ENCODE results near the gene ZNF160.
"Not testable (repeated sequence)": the region's sequence is repeated elsewhere in the genome, so short reads cannot be mapped to it uniquely, and the experiment has no call there.

The ZNF160 gene

DNA sequence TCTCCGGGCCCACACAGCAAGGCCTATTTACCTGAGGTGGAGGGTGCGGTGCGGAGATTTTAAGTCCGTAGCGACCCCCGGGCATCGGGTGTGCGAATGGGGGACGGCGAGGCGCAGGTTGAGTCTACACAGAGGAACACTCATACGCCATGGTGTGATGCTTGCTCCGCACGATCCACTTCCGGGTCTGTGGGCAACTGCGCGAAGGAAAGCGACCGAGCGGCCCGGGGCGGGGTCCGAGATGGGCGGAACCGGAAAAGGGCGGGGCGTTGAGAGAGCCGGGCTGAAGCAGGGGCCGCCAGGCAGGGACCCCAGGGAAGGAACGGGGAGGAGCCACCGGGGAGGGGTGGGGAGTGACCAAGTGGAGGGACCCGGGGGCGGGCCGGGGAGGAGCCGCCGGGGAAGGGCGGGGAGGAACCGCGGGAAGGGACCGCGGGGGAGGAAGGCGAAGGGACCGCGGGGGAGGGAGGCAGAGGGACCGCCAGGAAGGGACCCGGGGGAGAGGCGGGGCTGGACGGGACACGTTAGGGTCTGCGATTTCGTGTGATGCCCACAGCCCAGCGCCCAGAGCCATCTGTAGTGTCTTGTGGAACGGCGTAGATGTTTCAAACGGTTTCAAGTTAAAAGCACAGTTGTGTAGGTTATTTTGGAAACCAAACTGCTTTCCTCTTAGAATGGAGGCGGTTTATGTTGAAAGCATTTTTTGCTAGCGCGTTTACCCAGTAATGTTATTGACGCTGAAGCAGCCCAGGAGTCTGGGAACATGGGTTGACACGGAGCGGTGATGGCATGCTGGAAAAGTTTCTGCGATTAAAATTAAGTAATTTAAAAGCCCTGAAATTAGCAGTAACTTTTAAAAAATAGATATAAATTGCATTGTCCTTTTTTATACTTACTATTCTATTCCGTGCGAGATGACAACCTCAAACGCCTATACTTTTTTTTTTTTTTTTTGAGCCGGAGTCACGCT is at the start of gene ZNF160:
Gene ZNF160, minus strand, starts transcription at position 189 of the 970 bp plus-strand sequence. CDS start 17,146 bp downstream, outside the sequence.
- peak; percentile 89 for DNase-seq

GRCh38 chr19:53147645-53148044 is 44.4 kb upstream of the ZNF160 start:
- DNase-seq: no peak

GRCh38 chr19:53140351-53140750 is 37.1 kb upstream of the ZNF160 start:
- DNase-seq: no peak

GRCh38 chr19:53136432-53136831 is 33.2 kb upstream of the ZNF160 start:
- DNase-seq: no peak

DNA sequence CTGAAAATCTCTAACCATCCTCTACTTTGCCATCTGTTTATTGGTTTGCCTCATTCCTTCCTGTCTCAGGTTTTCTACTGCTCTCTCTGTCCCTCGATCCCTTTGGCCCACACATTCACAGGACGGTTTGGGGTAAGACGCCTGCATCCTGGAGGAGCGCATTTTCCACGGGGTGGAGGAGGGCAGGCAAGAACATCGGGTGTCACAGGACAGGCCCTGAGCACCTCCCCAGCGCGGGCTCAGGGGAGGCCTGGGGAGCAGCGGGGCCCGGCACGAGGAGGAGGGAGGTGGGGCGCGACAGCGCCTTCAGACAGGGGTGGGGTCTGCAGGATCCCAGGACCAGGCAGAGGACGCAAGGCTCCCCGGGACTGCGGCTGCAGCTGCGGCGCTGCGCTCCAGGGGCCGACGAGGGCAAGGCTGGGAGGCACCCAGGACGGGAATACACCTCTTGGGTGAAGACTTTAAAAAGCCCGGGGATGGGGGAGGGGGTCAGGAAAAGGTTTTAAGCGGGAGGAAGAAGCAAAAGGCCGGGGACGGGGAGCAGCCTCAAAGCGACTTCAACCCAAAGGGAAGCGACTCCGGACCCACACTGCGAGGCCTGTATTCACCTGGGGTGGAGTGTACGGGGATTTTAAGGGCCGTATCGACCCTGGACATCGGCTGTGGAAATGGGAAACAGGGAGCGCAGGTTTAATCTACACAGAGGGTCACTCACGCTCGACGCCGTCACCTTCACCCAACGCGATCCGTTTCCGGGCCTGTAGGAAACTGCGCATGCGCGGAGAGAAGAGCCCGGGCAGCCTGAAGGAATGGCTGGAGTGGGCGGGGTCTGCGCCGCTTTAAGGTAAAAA is 29.1 kb upstream of the ZNF160 start, which contains the start of gene ZNF415:
Gene ZNF415, minus strand, starts transcription at position 770 of the 851 bp plus-strand sequence. CDS start 10,234 bp downstream, outside the sequence.
- DNase-seq: peak; percentile 38

DNA sequence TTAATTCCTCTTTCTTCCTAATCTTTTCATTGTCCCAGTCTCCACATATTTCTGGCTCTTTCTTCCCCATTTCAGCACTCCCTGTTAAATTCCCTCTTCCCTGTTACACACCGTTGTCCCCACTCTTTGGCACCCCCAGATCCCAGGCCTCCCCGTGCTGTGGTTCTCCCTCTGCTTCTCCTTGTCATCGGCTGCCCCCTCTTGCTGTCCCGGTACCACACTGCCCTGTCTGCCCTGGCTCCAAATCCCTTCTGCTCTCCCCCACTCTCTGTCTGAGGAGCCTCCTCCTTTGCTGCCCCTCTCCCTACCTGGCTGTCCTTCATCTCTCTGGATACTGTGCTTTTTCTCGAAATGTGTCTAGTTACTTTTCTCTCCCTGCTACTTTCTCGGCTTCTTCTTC is 28.5 kb upstream of the ZNF160 start:
- DNase-seq: no peak

DNA sequence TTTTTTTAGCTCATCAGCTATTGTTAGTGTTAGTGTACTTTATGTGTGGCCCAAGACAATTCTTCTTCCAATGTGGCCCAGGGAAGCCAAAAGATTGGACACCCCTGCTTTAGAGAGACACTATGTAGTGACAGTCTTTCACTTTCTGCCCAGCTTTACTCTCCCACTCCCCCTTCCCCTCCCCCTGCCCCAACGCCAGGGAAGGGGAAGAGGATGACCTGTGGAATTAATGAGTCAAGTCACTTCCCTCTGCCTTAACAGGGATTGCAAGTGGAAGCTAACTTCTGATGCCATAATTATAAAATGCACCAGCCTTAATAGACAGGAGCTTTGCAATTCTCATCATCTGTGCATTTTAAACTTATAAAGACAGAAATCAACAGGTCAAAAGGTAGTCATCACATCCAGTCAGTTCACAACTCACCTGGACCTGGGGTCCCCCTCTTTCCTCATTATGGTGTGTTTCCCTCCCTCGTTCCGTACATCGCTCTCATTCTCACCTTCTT is 27.9 kb upstream of the ZNF160 start:
- no peak for DNase-seq

GRCh38 chr19:53130506-53130905 is 27.3 kb upstream of the ZNF160 start:
- no peak for DNase-seq

GRCh38 chr19:53126733-53127526 is 23.7 kb upstream of the ZNF160 start:
- not testable (repeated sequence) for DNase-seq

GRCh38 chr19:53123400-53123799 is 20.2 kb upstream of the ZNF160 start:
- no peak for DNase-seq

DNA sequence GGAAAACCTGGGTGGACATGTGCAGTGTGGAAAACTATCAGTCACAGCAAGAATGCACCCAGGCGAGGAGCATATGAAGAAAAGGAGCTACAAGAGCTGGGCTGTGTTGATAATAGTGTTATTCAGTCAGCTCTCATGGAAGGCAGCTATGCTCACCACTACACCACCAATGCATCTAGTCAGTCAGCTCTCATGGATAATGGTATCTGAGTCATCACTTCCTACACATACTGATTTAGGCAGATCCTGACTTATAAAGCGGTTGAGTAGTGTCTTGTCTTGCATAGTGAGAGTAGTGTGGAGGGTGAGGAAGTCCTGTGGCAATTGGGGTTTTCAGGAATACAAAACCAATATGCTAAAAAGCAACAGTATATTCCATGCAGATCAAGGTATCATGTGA is 9.1 kb upstream of the ZNF160 start:
- DNase-seq: no peak

DNA sequence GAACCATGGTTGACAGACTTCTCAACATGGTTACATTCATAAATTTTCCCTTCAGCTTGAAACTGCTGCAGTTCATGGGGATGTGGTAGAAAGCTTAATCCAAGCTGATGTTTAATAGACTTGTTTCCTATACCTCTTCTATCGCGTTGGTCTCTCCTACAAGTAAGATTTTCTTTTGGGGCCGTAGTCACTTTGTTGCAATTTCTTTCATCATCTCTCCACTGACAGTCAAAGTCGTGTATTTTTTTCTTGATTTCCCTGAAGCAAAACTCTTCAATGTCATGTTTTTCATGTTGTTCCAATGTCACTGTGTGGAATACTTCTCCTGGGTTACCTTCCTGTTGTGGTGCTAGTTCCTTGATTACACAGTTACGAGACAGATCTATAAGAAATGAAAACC is 6.3 kb upstream of the ZNF160 start:
- no peak for DNase-seq

- peak; percentile 32 for DNase-seq
These were observed 427 bp downstream of the ZNF160 start for GRCh38 chr19:53102756-53103233.

DNA sequence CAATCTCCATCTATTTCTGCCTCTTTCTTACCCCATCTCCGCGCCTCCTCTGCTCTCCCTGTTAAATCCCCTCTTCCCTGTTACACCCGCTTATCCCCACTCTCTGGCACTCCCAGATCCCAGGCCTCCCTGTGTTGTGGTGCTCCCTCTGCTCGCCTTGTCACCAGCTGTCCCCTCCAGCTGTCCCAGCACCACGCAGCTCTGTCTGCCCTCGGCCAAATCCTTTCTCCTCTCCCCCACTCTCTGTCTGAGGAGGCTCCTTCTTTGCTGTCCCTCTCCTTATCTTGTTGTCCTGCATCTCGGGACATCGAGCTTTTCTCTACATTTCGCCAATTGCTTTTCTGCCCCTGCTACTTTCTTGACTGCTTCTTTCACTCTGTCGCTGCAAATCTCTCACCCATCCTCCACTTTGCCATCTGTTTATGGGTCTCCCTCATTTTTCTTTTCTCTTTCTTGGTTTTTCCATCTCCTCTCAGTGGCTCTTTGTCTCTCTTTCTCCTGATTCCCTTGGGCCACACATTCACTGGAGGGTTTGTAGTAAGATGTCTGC is 941 bp downstream of the ZNF160 start:
- DNase-seq: no peak

DNA sequence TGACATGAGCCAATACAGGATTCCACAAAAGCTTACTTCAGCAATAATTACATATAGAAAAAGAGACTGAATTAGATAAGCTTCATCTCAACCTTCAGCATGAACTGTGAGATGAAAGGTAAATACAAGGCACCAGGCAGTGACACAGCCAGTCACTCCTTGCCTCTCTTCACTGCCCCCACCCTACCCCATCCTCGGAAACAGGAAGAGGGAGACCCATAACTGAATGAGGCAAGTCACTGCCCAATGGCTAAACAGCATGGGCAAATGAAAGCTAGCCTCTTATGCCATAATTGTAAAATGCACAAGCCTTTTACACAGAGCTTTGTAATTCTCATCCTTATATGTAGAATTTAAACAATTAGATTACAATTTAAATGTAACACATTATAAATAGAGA is 1.7 kb downstream of the ZNF160 start:
- DNase-seq: peak; percentile 8

DNA sequence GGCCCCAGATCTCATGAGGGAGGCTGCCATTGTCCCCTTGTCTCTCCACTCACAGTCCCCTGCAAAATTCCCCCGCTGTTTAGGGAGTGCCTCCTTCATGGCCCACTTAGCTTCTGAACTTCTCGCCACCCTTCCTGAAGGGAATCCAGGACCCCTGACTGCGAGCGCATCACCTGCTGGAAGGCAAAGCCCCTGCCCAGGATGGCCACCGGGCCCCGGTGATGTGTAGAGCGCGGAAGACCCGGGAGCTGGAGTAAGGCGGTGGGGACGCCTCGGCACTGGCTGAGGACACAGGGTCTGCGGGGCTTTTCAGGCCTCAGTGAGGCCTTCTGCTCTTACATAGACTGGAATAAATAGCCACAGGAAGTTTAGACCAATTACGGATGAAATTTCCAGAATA is 4.7 kb downstream of the ZNF160 start:
- not testable (repeated sequence) for DNase-seq

DNA sequence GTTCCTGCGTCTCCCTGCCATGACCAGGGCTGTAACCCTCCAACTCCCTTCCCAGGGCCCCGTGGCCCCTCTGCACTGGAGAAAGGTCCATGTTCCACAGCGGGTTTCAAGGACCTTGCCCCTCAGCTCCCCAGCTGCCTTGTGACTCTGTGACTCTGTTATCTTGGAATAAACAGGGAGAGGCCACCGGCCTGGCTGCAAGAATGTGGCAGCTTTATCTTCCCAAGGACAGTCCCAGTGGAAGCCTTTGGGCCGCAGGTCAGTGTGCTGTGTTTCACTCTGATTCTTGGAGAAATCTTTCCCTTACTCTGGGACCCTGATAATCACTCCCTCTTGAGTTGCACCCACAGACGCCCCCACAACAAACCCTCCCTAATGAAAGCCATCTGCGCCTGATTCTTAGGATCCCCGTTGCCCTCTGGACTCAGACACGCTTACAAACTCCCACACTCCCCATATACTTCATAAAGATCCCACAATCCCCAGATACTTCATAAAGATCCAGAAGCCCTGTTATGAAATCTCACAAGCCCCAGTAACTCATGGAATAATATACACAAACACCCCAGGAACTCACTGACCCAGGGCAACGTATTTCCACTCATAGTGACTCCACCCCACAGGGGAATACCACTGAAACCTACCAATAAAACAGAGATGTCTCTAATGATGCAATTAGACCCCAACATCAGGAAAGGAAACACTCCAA is 6.1 kb downstream of the ZNF160 start:
- not testable (repeated sequence) for DNase-seq

GRCh38 chr19:53096579-53096978 is 6.6 kb downstream of the ZNF160 start:
- DNase-seq: not testable (repeated sequence)

DNA sequence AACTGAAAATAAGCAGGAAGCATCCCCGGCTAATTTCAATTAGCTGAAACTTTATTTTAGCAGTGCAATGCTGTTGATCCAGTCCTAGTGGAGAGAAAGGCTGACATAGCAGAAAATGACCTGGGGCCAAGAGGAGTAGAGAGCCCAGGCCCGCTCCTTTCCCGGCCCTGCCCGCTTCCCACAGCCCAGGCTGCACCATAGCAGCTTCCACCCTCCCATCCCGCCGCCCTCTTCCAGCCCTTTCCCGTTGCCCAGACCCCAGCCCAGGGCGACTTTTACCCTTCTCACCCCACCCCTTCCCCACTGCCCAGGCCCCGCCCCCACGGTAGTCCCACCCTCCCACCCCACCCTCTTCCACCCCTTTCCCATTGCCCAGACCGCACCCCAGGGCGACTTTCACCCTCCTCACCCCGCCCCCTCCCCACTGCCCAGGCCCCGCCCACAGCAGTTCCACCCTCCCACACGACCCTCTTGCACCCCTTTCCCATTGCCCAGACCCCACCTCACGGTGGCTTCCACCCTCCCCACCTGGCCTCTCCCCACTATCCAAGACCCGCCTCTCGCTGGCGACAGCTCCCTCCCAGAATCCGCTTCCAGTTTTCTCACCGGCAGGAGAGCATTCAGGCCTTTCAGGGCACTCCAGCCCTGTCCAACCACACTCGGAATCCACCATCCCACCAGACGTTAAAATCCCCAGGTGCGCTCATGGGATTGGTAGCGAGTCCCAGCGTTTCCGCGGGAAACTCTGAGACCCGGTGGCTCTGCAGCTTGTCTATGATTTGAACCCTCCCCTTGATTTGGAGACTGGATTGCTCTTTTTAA is 8.3 kb downstream of the ZNF160 start:
- DNase-seq: no peak

GRCh38 chr19:53092723-53093122 is 10.5 kb downstream of the ZNF160 start:
- DNase-seq: no peak
